Endodermal cell (in vitro differentiated cells): ENCODE results near the gene TMCC2. TPM values are rescaled to one million over a fixed set of nuclear protein-coding genes. Genes with fewer than 3 reads are reported as not detected.

Experiments
- DNase-seq: peaks from one replicate; pipeline ENCODE4 v3.0.0-alpha.2; 2017
- H3K27ac ChIP-seq: 2 replicates; pipeline ENCODE4 v1.5.1; 2013; ENCODE audit warnings: mild to moderate bottlenecking, low read depth, low read length, moderate library complexity
- H3K27me3 ChIP-seq: 2 replicates; pipeline ENCODE4 v1.6.1; 2013; ENCODE audit warnings: mild to moderate bottlenecking, low read length, moderate library complexity; ENCODE audit not compliant: insufficient read depth, control insufficient read depth, poor library complexity, severe bottlenecking
- H3K36me3 ChIP-seq: 2 replicates; pipeline ENCODE4 v1.7.0; 2013; ENCODE audit warnings: mild to moderate bottlenecking, low read length, moderate library complexity; ENCODE audit not compliant: control insufficient read depth, insufficient read depth
- H3K4me1 ChIP-seq: one replicate; pipeline ENCODE4 v1.7.0; 2013; ENCODE audit warnings: low read length; ENCODE audit not compliant: control insufficient read depth, insufficient read depth
- H3K4me3 ChIP-seq: 2 replicates; pipeline ENCODE4 v1.5.1; 2013; ENCODE audit warnings: mild to moderate bottlenecking, low read length, moderate library complexity
- H3K9ac ChIP-seq: 2 replicates; pipeline ENCODE4 v1.6.1; 2013; ENCODE audit warnings: mild to moderate bottlenecking, low read length, moderate library complexity; ENCODE audit not compliant: poor library complexity, severe bottlenecking; ENCODE audit errors: extremely low read depth
- H3K9me3 ChIP-seq: 2 replicates; pipeline ENCODE4 v1.6.1; 2013; ENCODE audit warnings: mild to moderate bottlenecking, low read length, moderate library complexity; ENCODE audit not compliant: control insufficient read depth
- H3K27ac Mint-ChIP-seq: 2 replicates; pipeline ENCODE4 v1.8.0; 2020; ENCODE audit warnings: mixed read lengths
- H3K27me3 Mint-ChIP-seq: 2 replicates; pipeline ENCODE4 v1.8.0; 2021; ENCODE audit warnings: mild to moderate bottlenecking, mixed read lengths; ENCODE audit not compliant: insufficient read depth
- H3K36me3 Mint-ChIP-seq: 2 replicates; pipeline ENCODE4 v1.8.0; 2020; ENCODE audit warnings: low read depth, mixed read lengths
- H3K4me1 Mint-ChIP-seq: 2 replicates; pipeline ENCODE4 v1.8.0; 2020; ENCODE audit warnings: mixed read lengths
- H3K4me3 Mint-ChIP-seq: 2 replicates; pipeline ENCODE4 v1.8.0; 2020; ENCODE audit warnings: mild to moderate bottlenecking, moderate library complexity, mixed read lengths
- H3K9me3 Mint-ChIP-seq: 2 replicates; pipeline ENCODE4 v1.8.0; 2020; ENCODE audit warnings: mild to moderate bottlenecking, mixed read lengths
- WGBS, 2 experiments: methylation state at CpG; one replicate each; pipeline versions ENCODE4 v1.1.5 to v1.1.7; 2013; ENCODE audit warnings: missing lambda C conversion rate in 2 of 2, mixed read lengths in 1 of 2; ENCODE audit not compliant: insufficient coverage in 1 of 2, insufficient read length in 1 of 2; 5-methylcytosine and 5-hydroxymethylcytosine counted together
- total RNA-seq, 2 donors: library from RNA; stranded (reverse); fragmentation: NEBNext Ultra II Directional in 1 of 2; extraction: Animal tissue kit (Norgen Biotek cat#: 25700) in 1 of 2; gene quantifications; 2 replicates in 1 of 2; 3 replicates in 1 of 2; pipeline ENCODE4 v1.2.1, GENCODE V29; 2021
- TF ChIP-seq, protein P1 (sequence below): fragments of 200-600 bp; sonication (generic); conservative IDR thresholded peaks from 2 replicates; pipeline ENCODE4 v1.5.0; 2021; ENCODE audit warnings: antibody characterized with exemption, mild to moderate bottlenecking

TMCC2 gene
- total RNA-seq, 2 donors from 2014 or later = 5.2 to 5.8 TPM

DNA sequence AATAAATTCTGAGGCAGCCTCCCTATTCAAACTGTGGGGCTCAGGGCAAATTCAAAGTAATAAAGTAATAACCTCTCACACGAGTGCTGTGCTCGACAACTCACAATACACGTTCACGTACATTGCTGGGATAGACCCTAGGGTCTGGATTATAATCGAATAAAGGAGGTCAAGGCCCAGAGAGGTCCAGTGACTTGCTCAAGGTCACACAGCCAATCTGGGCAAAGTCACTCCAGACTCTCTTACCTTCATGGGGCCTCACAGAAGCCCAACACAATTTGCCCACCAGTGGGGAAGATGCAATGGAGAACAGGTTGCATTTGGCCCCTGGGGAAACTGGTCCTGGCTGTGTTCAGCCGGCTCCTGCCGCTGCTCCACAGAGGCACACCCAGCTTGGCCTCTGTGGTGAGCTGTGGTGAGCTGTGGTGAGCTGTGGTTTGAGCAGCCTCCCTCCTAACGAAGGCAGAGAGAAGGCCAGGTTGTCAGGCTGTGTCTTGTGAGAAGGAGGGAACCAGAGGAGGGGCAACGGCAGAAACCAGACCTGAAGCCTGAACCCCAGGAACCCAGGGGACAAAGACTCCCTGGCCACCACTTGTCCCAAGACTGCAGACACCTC lies 58.7 kb downstream of the TMCC2 start:
- H3K4me1 ChIP-seq = peaks cover 25% of the 10 kb centered on the region
- no peaks in the 10 kb centered on the region for H3K36me3 ChIP-seq
- TF ChIP-seq, protein P1, sequence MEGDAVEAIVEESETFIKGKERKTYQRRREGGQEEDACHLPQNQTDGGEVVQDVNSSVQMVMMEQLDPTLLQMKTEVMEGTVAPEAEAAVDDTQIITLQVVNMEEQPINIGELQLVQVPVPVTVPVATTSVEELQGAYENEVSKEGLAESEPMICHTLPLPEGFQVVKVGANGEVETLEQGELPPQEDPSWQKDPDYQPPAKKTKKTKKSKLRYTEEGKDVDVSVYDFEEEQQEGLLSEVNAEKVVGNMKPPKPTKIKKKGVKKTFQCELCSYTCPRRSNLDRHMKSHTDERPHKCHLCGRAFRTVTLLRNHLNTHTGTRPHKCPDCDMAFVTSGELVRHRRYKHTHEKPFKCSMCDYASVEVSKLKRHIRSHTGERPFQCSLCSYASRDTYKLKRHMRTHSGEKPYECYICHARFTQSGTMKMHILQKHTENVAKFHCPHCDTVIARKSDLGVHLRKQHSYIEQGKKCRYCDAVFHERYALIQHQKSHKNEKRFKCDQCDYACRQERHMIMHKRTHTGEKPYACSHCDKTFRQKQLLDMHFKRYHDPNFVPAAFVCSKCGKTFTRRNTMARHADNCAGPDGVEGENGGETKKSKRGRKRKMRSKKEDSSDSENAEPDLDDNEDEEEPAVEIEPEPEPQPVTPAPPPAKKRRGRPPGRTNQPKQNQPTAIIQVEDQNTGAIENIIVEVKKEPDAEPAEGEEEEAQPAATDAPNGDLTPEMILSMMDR = no peak
- no peak overlapping the region for H3K9ac ChIP-seq
- H3K27me3 ChIP-seq = no peaks in the 10 kb centered on the region
- DNase-seq = no peak
- H3K27ac ChIP-seq = no peak overlapping the region
- peak overlapping the region; percentile 92 for H3K27ac Mint-ChIP-seq
- no peaks in the 10 kb centered on the region for H3K9me3 Mint-ChIP-seq
- 96 to 98% methylated on average over 7 to 9 of the region's 9 CpGs for WGBS, 2 experiments
- no peak overlapping the region for H3K4me3 Mint-ChIP-seq
- no peak overlapping the region for H3K4me3 ChIP-seq
- H3K9me3 ChIP-seq = no peaks in the 10 kb centered on the region
- no peaks in the 10 kb centered on the region for H3K36me3 Mint-ChIP-seq
- H3K27me3 Mint-ChIP-seq = no peaks in the 10 kb centered on the region
- peaks cover 46% of the 10 kb centered on the region for H3K4me1 Mint-ChIP-seq

DNA sequence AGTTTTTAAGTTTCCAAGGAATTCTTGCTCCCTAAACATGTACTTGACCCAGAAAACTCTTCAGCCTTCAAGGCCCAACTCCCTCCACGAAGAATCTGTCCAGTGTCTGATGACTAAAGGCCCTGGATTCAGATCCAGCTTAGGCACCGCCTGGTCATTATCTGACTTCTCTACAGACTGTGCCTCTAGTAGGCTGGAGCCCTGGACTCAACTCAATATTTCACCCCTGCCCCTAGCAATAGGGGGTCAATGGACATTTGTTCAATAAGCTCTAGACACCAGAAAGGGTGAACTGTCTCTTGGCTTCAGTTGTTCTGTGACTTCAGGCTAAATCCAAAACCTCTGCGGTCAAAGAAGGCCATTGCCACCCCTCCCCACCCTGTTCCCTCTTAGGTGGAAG lies 59.3 kb downstream of the TMCC2 start:
- no peak overlapping the region for H3K27ac ChIP-seq
- no peaks in the 10 kb centered on the region for H3K27me3 Mint-ChIP-seq
- TF ChIP-seq, protein P1 = no peak
- H3K36me3 Mint-ChIP-seq = no peaks in the 10 kb centered on the region
- peaks cover 25% of the 10 kb centered on the region for H3K4me1 ChIP-seq
- no peaks in the 10 kb centered on the region for H3K27me3 ChIP-seq
- H3K9me3 ChIP-seq = no peaks in the 10 kb centered on the region
- H3K27ac Mint-ChIP-seq = peak overlapping the region; percentile 15
- WGBS, 2 experiments = 95 to 100% methylated on average over 3 of the region's 3 CpGs
- no peak overlapping the region for H3K4me3 ChIP-seq
- no peaks in the 10 kb centered on the region for H3K36me3 ChIP-seq
- no peak overlapping the region for H3K9ac ChIP-seq
- no peak overlapping the region for H3K4me3 Mint-ChIP-seq
- H3K9me3 Mint-ChIP-seq = no peaks in the 10 kb centered on the region
- H3K4me1 Mint-ChIP-seq = peaks cover 46% of the 10 kb centered on the region
- no peak for DNase-seq

DNA sequence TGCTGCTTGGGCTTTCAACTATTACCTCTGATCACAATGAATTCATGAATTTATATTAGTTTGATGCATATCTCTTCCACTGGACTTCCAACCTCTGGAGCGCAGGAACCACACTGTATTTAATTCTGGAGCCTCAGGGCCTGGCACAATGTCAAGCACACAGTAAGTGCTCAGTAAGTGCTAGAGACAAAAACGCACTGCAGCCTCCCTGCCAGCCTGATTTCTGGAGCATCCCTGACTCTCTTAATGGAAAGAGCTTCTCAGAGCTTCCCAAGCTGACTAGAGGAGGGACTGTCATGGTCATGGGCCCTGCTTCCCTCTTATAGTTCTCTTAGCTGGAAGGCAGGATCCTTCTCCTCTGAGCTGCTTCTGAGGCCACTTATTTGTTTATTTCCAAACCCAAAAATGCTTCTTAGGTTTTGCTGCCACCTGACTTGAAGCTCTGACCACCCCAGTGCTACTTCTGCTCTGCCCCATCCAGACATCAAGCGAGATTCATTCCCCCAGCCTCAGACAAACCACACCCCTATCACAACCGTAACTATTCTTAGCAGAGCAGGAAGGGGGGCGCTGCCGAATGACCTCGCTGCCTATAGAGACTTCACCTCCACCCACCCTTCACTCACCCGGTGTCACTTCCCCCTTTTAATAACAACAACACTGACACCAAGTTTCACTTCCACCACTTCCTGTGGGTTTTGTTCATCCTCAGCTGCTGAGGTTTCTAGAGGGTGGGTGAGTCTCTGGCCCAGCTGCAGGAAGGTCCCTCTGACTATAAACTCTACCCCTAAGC lies 60.2 kb downstream of the TMCC2 start:
- H3K36me3 Mint-ChIP-seq = no peaks in the 10 kb centered on the region
- 67 to 88% methylated on average over 2 to 8 of the region's 8 CpGs for WGBS, 2 experiments
- no peak overlapping the region for H3K4me3 ChIP-seq
- H3K9me3 ChIP-seq = no peaks in the 10 kb centered on the region
- H3K27me3 ChIP-seq = no peaks in the 10 kb centered on the region
- H3K27me3 Mint-ChIP-seq = no peaks in the 10 kb centered on the region
- H3K27ac Mint-ChIP-seq = peak overlapping the region; percentile 56
- TF ChIP-seq, protein P1 = no peak
- H3K9me3 Mint-ChIP-seq = no peaks in the 10 kb centered on the region
- H3K27ac ChIP-seq = no peak overlapping the region
- H3K36me3 ChIP-seq = no peaks in the 10 kb centered on the region
- no peak overlapping the region for H3K9ac ChIP-seq
- no peak for DNase-seq
- peaks cover 25% of the 10 kb centered on the region for H3K4me1 ChIP-seq
- H3K4me1 Mint-ChIP-seq = peaks cover 46% of the 10 kb centered on the region
- H3K4me3 Mint-ChIP-seq = no peak overlapping the region
